GM21447 (cell line): ENCODE measurements around the gene DOHH.

Experiments used
- ATAC-seq: cut with Tn5 transposase; IDR thresholded peaks from one replicate; pipeline ENCODE4 v1.9.1; 2021; ENCODE audit not compliant: unreplicated experiment

Gene DOHH

GRCh38 chr19:3505598-3506383 lies 5.3 kb upstream of the DOHH start, which contains the start of gene FZR1:
FZR1 (plus strand) TSS chr19:3506311; CDS start chr19:3522990, 16,679 bp downstream.
- peak; percentile 77 for ATAC-seq

GRCh38 chr19:3504735-3505134 lies 4.3 kb upstream of the DOHH start:
- no peak for ATAC-seq

DNA sequence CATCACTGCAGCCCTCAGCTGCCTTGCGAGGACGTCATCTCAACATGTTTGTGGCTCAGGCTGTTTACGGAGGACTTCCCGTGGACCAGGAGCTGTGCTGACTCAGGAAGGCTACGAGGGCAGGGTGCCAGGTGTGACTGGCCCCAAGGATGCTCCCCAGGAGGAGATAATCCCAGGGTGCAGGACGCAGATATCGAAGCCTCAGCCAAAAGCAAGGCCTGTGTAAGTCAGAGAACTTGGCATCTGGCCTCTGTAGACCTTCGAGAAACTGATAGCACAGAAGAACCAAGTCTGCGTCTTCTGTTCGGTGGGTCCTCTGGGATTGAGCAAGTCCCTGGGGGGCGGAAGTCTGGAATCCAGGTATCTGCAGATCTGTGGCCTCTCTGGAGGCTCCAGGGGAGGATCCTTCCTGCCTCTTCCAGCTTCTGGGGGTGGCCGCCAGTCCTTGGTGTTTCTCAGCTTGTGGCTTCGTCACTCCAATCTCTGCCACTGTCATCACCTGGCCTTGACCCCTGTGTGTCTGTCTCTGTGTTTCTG lies 2.6 kb upstream of the DOHH start:
- ATAC-seq: no peak

DNA sequence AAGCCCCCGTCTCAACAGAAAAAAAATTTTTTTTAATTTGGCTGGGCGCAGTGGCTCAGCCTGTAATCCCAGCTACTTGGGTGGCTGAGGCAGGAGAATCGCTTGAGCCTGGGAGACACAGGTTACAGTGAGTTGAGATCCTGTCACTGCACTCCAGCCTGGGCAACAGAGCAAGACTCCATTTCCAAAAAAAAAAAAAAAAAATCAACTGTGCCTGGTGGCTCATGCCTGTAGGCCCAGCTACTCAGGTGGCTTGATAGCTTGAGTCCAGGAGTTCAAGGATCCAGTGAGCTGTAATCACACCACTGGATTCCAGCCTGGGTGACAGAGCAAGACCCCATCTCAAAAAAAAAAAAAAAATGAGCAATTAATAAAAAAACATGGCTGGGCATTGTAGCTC lies 1.3 kb upstream of the DOHH start:
- ATAC-seq: no peak

DNA sequence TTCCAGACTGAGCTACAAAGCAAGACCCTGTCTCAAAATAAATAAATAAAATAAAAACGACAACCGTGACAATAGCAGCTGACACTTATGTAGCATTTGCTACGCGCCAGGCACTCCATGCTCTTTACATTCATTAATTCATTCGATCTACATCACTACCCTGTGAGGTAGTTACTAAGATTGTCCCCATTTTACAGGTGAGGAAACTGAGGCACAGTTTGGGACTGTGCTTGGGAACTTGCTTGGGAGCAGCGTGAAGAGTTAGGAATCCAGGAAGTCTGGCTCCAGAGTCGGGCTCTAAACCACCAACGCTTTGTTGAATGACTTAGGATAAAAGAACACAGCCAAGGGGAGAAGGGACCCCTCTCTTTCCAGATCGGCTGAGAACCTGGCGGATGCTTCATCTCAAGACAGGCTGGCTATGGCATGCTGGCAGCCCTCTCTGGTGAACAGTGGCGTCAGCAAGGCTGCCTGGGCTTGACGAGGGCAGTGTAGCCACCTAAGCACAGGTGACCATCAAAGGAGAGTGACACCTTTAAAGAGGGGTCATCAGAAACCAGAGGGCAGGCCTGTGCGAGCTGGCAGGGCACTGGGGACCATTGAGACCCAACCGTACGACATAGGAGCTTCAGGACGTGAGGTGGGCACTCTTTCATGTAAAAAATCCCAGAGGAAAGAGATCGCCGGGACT lies 591 bp downstream of the DOHH start:
- no peak for ATAC-seq

DNA sequence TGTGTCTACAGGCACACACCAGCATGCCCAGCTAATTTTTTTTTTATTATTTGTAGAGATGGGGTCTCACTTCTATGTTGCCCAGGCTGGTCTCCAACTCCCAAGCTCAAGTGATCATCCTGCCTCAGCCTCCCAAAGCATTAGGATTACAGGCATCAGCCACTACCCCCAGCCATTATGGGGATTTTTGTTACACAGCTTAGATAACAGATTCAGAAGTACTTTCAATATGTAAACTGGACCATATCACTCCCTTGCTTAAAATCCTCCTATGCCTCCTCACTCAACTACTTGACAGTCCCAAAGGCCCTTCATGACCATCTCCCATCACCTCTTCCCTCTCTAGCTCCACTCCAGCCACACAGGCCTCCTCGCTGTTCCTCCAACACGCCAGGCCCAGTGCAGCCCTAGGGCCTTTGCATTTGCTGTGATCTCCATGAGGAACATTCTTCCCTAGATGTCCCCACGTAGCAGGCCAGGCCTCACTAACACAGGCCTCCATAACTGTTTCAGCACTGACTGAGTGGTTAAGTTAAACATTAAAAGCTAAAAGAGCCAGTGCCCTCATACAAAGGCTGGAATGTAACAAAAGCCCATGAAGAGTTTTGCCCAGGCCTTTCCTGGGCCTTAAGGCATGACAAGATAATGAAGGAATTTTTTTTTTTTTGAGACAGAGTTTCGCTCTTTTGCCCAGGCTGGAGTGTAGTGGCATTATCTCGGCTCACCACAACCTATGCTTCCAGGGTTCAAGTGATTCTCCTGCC lies 2.5 kb downstream of the DOHH start:
- ATAC-seq: no peak

DNA sequence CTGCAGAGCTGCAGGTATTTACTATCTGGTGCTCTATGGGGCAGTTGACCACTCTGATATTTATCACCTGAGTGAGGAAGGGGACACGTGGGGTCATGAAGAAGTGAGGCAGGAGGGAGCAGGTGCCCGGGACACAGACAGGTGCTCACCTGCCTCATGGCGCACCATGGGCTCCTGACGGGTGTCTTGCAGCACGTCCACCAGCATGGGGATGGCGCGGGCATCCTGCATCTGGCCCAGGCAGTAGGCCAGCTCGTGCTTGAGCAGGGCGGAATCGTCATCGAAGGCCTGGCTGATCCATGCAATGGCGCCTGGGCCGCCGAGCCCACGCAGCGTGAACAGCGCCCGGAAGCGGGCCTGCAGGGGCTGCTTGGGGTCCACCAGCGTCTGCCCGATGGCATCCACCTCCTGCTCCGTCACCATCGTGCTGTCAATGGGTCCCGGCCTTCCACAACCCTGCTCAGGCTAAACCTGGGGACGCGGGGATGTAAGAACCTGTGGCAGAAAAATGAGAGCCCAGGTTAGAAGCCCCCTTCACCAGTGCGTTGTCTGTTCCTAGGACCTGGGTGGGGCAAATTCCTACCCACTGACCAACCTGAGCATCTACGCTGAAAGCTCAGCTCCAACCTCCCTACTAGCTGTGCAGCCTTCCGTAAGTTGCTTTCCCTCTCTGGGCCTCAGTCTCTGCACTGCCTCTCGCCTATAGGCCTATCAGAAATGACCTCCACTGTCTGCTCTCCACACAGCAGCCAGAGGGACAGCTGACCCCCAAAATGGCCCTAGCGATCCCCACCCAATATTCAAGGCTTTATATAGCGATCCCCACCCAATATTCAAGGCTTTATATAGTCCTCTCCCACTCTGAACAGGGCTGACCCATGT lies 3.8 kb downstream of the DOHH start:
- no peak for ATAC-seq

- no peak for ATAC-seq
Observed at GRCh38 chr19:3494559-3494958, 5.9 kb downstream of the DOHH start.

- ATAC-seq: no peak
Observed at GRCh38 chr19:3494051-3494450, 6.4 kb downstream of the DOHH start.

GRCh38 chr19:3493651-3494050 lies 6.8 kb downstream of the DOHH start:
- ATAC-seq: no peak

DNA sequence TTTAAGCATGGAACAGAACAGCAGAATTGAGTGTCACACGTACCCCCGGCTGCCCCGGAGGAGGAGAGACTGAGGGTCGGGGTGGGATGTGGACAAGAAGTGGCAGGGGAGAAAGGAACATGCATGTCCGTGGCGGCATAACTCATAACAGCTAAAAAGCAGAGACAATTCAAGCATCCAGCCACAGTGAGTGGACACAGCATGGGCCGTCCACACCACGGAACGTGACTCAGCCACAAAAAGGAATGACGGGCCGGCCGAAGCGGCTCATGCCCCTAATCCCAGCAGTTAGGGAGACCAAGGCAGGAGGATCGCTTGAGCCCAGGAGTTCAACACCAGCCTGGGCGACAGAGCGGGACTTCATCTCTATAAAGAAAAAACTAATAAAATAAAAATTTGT lies 7.6 kb downstream of the DOHH start:
- ATAC-seq: no peak

DNA sequence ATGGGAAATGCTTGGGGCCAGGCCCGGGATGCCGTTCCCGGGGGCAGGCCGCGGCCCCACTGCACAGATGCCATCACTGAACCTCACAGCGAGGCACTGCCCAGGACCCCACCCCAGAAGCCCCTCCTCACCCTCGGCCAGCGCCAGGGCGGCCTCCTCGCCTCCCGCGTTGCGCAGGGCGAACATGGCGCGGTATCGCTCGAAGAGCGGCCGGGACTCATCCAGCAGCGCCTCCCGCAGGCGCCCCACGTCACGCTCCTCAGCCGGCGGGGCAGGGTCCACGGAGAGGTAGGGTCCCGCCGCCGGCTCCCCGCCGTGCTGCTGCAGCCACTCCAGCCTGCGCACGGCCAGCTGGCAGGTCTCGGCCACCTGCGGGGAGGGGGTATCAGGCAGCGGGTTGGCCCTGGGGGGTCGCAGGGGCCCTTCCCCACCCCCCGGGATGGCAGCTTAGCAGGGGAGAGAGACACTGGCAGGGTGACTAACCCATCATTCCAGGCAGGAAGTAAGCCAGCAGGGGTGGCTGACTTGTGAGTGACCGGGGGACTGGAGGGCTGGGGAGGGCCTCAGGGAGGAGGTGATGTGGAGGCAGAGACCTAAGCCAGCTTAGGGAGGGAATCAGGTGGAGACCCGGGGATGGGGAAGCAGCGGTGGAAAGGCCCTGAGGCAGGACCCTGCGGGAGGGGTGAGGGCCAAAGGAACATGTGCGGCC lies 8.2 kb downstream of the DOHH start:
- ATAC-seq: no peak

GRCh38 chr19:3491396-3492119 lies 8.9 kb downstream of the DOHH start:
- ATAC-seq: no peak

- no peak for ATAC-seq
Observed at GRCh38 chr19:3483226-3483628, 17.2 kb downstream of the DOHH start, which contains the start of gene SMIM44. SMIM44 (minus strand) TSS chr19:3483441; CDS start chr19:3483403, 38 bp downstream.

- no peak for ATAC-seq
Observed at GRCh38 chr19:3482507-3483225, 17.8 kb downstream of the DOHH start.

DNA sequence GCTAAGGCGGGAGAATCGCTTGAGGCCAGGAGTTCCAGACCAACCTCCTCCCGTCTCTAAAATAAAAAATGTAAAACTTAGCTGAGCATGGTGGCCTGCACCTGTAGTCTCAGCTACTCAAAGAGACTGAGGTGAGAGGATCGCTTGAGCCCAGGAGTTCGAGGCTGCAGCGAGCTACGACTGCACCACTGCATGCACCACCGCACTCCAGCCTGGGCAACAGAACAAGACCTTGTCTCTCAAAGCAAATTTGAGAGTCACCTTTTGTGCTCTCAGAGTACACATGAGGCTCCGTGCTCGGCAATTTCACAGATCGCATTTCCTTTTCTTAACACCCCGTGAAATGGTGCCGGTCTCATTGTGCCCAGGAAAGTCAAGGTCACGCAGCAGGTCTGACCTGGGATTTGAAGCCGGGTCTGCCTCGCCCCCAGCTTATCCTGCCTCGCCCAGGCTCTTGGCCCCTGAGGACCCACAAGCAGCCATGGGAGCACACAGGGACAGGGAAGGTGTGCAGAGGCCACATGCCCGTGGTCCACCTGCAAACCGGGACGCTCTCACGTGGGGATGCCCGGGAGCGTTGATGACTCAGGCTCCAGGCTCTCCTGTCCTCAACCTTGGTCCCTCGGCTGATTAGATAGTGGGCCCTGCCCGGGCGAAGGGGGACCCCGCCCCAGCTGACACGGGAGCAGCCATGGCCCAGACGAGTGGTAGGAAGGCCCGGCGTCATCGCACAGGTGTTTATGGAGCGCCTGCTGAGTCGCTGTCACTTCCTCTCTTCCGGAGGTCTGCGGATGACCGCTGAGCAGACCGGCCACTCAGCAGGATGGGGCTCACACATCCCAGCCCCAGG lies 19.0 kb downstream of the DOHH start:
- no peak for ATAC-seq

GRCh38 chr19:3480383-3481091 lies 19.9 kb downstream of the DOHH start, which contains the start of gene SMIM24:
SMIM24 (minus strand) TSS chr19:3480525; CDS start chr19:3480463, 62 bp downstream.
- no peak for ATAC-seq
